KMS-11 (cell line): Measurements from ENCODE around the gene FAM174A.

Experiments
- H2AFZ ChIP-seq: fragments of 200-600 bp; sonication (generic); 2 replicates; pipeline ENCODE4 v1.6.1; 2016; ENCODE audit warnings: antibody characterized with exemption, mixed run types, low read depth
- H3K27ac ChIP-seq: fragments of 200-600 bp; sonication (generic); 2 replicates; pipeline ENCODE4 v1.6.1; 2016; ENCODE audit warnings: mild to moderate bottlenecking, mixed run types
- H3K27me3 ChIP-seq: fragments of 200-600 bp; sonication (generic); 2 replicates; pipeline ENCODE4 v1.6.1; 2017; ENCODE audit warnings: mild to moderate bottlenecking, low read depth, mixed run types, moderate library complexity; ENCODE audit not compliant: insufficient read depth
- H3K36me3 ChIP-seq: fragments of 200-600 bp; sonication (generic); 2 replicates; pipeline ENCODE4 v1.6.1; 2017; ENCODE audit warnings: mild to moderate bottlenecking, mixed run types; ENCODE audit not compliant: insufficient read depth
- H3K4me1 ChIP-seq: fragments of 200-600 bp; sonication (generic); 2 replicates; pipeline ENCODE4 v1.6.1; 2016; ENCODE audit warnings: mild to moderate bottlenecking, low read depth, mixed run types; ENCODE audit not compliant: poor library complexity, severe bottlenecking
- H3K4me2 ChIP-seq: fragments of 200-600 bp; sonication (generic); 2 replicates; pipeline ENCODE4 v1.7.0; 2016; ENCODE audit warnings: mild to moderate bottlenecking, mixed run types
- H3K4me3 ChIP-seq: fragments of 200-600 bp; sonication (generic); IDR thresholded peaks from 2 replicates; pipeline ENCODE4 v1.6.1; 2017; ENCODE audit warnings: low read depth, low read length, mixed read lengths; ENCODE audit not compliant: insufficient read depth
- H3K79me2 ChIP-seq: fragments of 200-600 bp; sonication (generic); 2 replicates; pipeline ENCODE4 v1.6.1; 2016; ENCODE audit warnings: low read depth, mixed run types; ENCODE audit not compliant: insufficient read depth
- H3K9ac ChIP-seq: fragments of 200-600 bp; sonication (generic); 2 replicates; pipeline ENCODE4 v1.6.1; 2016; ENCODE audit warnings: mild to moderate bottlenecking, mixed run types
- H4K20me1 ChIP-seq: fragments of 200-600 bp; sonication (generic); 2 replicates; pipeline ENCODE4 v1.6.1; 2016; ENCODE audit warnings: mild to moderate bottlenecking, mixed run types; ENCODE audit not compliant: insufficient read depth
- CTCF ChIP-seq: fragments of 200-600 bp; sonication (generic); conservative IDR thresholded peaks from 2 replicates; pipeline ENCODE4 v1.6.1; 2017; ENCODE audit warnings: low read depth, mild to moderate bottlenecking, antibody characterized with exemption, low read length, moderate library complexity, mixed read lengths

Gene FAM174A

DNA sequence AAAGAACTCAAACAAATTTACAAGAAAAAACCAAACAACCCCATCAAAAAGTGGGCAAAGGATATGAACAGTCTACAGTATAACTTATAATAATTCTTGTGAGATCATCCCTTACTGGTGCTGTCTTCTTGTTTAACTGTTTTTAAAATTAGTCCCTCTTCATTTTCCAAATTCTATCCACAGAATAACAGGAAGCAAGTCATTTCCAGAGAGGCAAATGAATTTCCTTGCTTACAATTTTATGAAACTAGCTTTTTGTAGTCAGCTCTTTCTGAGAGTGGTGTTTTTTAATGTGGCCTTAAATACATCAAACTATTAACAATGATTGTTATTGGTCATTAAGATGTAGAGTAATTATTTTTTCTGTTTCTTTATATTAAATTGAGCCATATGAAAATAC, 40.6 kb downstream of the FAM174A start:
- no peaks in the 10 kb centered on the region for H4K20me1 ChIP-seq
- no peaks in the 10 kb centered on the region for H3K27me3 ChIP-seq
- no peak overlapping the region for H3K4me2 ChIP-seq
- no peak overlapping the region for H2AFZ ChIP-seq
- no peaks in the 10 kb centered on the region for H3K79me2 ChIP-seq
- no peak for TF ChIP-seq CTCF
- H3K4me3 ChIP-seq = no peak overlapping the region
- no peak overlapping the region for H3K9ac ChIP-seq
- H3K27ac ChIP-seq = no peak overlapping the region
- no peaks in the 10 kb centered on the region for H3K4me1 ChIP-seq
- no peaks in the 10 kb centered on the region for H3K36me3 ChIP-seq

DNA sequence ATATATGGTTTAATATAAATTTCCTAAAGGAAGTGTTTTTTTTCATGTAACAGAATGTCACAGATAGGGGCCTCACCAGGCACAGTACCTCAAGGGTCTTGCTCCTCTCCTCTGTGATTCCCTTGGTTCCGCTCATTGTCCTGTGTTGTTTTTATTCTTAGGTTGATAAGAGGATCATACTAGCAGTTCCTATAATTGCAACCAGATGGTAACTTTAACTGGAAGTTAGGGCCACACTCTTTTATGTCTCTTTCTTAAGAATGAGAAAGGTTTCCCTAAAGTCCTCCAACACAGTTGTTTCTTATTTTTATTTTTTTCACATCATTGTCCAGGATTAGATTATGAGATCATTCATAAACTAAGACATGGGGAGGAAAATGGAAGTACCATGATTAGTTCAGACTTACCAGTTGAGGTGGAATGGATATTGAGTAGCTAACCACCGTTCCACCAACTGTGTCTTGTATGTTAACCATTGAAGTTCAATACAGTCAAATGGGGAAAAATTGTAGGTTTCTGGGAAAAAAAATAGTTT, 41.1 kb downstream of the FAM174A start:
- no peak overlapping the region for H3K9ac ChIP-seq
- H3K79me2 ChIP-seq = no peaks in the 10 kb centered on the region
- H3K4me1 ChIP-seq = no peaks in the 10 kb centered on the region
- H3K27me3 ChIP-seq = no peaks in the 10 kb centered on the region
- TF ChIP-seq CTCF = no peak
- H3K4me3 ChIP-seq = no peak overlapping the region
- no peak overlapping the region for H3K4me2 ChIP-seq
- H4K20me1 ChIP-seq = no peaks in the 10 kb centered on the region
- H3K27ac ChIP-seq = no peak overlapping the region
- H2AFZ ChIP-seq = no peak overlapping the region
- no peaks in the 10 kb centered on the region for H3K36me3 ChIP-seq

DNA sequence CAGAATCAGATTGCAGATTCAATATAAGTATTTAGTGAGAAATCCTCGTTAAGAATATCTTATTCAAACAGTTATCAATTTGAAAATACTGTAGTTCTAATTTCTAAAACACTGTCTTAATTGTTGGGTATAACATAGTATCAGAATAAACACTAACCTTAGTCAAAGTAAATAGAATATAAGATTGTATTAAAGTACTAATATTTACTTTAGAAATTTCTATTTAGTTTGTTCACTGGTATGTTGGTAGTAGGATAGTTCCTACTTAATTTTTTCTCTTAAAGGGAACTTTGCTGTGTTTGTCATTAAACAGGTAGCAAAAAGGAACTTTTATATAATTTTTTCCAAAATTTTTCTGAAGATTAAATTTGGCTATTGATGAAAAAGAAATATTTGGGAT, 42.3 kb downstream of the FAM174A start:
- no peak for TF ChIP-seq CTCF
- H3K4me3 ChIP-seq = no peak overlapping the region
- H2AFZ ChIP-seq = no peak overlapping the region
- no peak overlapping the region for H3K4me2 ChIP-seq
- no peaks in the 10 kb centered on the region for H3K79me2 ChIP-seq
- H3K27me3 ChIP-seq = no peaks in the 10 kb centered on the region
- no peaks in the 10 kb centered on the region for H3K36me3 ChIP-seq
- H3K4me1 ChIP-seq = no peaks in the 10 kb centered on the region
- H4K20me1 ChIP-seq = no peaks in the 10 kb centered on the region
- H3K9ac ChIP-seq = no peak overlapping the region
- H3K27ac ChIP-seq = no peak overlapping the region

DNA sequence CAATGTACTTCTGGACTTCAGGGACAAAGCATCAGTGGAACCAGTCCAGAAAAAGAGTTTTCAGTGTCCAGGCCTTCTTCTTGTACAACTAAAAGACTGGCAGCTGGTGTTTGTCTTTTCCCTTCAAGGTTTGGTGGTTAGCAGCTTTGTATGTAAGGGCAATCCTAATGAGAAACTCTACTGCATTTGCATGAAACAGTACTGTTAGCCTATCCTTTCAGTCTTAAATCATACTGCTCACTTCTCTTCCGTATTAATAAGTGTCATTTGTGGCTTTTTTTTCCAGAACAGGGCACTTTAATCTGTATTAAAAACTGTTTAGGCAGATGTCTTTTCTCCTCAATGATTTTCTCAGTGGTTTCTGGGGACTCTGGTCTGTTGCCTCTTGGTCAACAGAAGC, 48.9 kb downstream of the FAM174A start:
- TF ChIP-seq CTCF = no peak
- no peaks in the 10 kb centered on the region for H3K79me2 ChIP-seq
- peak overlapping the region; percentile 39 for H3K4me2 ChIP-seq
- H3K36me3 ChIP-seq = no peaks in the 10 kb centered on the region
- peaks cover 17% of the 10 kb centered on the region for H3K4me1 ChIP-seq
- H4K20me1 ChIP-seq = no peaks in the 10 kb centered on the region
- no peak overlapping the region for H3K9ac ChIP-seq
- no peak overlapping the region for H3K4me3 ChIP-seq
- H3K27ac ChIP-seq = peak overlapping the region; percentile 17; the same call in 1 of the 2 replicates
- H2AFZ ChIP-seq = no peak overlapping the region
- H3K27me3 ChIP-seq = no peaks in the 10 kb centered on the region
